Activated CD4-positive, alpha-beta T cell treated with anti-CD3 and anti-CD28 coated beads for 36 hours (primary cell): ENCODE results near the gene COX14. TPM values are rescaled to one million over a fixed set of nuclear protein-coding genes. Genes with fewer than 3 reads are reported as not detected.
"Not testable (repeated sequence)": the region's sequence is repeated elsewhere in the genome, so short reads cannot be mapped to it uniquely, and the experiment has no call there.

Experiments
- ATAC-seq: fragments of 200-7000 bp; cut with Tn5 transposase; one replicate; pipeline ENCODE4 v1.10.0; 2021; ENCODE audit warnings: mild to moderate bottlenecking, moderate library complexity
- CTCF ChIA-PET: fragments of 350-600 bp; sonication (Branson Sonifier 250); formaldehyde crosslinking; loops from one replicate; lab custom pipeline; 2021; ENCODE audit warnings: antibody characterized with exemption; lab: Charles Lee
- POLR2A ChIA-PET: fragments of 350-600 bp; sonication (Branson Sonifier 250); formaldehyde crosslinking; loops from one replicate; lab custom pipeline; 2021; ENCODE audit warnings: antibody characterized with exemption, inconsistent platforms; lab: Charles Lee
- DNase-seq: peaks from one replicate; pipeline ENCODE4 v3.0.0-alpha.2; 2020
- H3K27ac Mint-ChIP-seq: one replicate; pipeline ENCODE4 v1.8.0; 2021; ENCODE audit warnings: mixed read lengths
- H3K27me3 Mint-ChIP-seq: one replicate; pipeline ENCODE4 v1.8.0; 2021; ENCODE audit warnings: mixed read lengths
- H3K36me3 Mint-ChIP-seq: one replicate; pipeline ENCODE4 v1.8.0; 2021; ENCODE audit warnings: low read depth, mixed read lengths
- H3K4me1 Mint-ChIP-seq: one replicate; pipeline ENCODE4 v1.8.0; 2021; ENCODE audit warnings: mixed read lengths
- H3K4me3 Mint-ChIP-seq: one replicate; pipeline ENCODE4 v1.8.0; 2021; ENCODE audit warnings: mild to moderate bottlenecking, moderate library complexity, mixed read lengths
- H3K9me3 Mint-ChIP-seq: one replicate; pipeline ENCODE4 v1.8.0; 2021; ENCODE audit warnings: low read depth, mixed read lengths
- intact Hi-C, 2 experiments: fragments of 100-400 bp; cut with DNase I in 1 of 2; cut with micrococcal nuclease in 1 of 2; formaldehyde crosslinking; loops; one replicate each; pipeline versions ENCODE4 v1.14.2 to v1.15.1; 2022 to 2024; cut with DNase I, micrococcal nuclease
- total RNA-seq, 2 experiments: library from RNA; stranded (reverse); gene quantifications; one replicate each; pipeline ENCODE4 v1.2.3, GENCODE V29; 2021

The COX14 gene
- total RNA-seq, 2 experiments from 2014 or later, result 26.8 to 44.2 TPM

- DNase-seq (no peak), ATAC-seq (no peak)
- H3K36me3 Mint-ChIP-seq, result no peaks in the 10 kb centered on the region
- H3K4me1 Mint-ChIP-seq, result peaks cover 8% of the 10 kb centered on the region
- intact Hi-C loops, result no loop called here
- CTCF ChIA-PET, result interaction anchor here (0.7 to 4.7 kb wide), 8 partner anchors 10 to 107 kb away, joined by 3 to 38 read pairs (median 5); partner anchors contain the start of gene SMARCD1
- no peak overlapping the region for H3K4me3 Mint-ChIP-seq
- H3K27ac Mint-ChIP-seq, result no peak overlapping the region
- no peaks in the 10 kb centered on the region for H3K9me3 Mint-ChIP-seq
- POLR2A ChIA-PET, result no interaction called here
- no peaks in the 10 kb centered on the region for H3K27me3 Mint-ChIP-seq
Observed at GRCh38 chr12:50073712-50074111, 38.3 kb upstream of the COX14 start.

GRCh38 chr12:50074936-50075807, 36.9 kb upstream of the COX14 start:
- CTCF ChIA-PET, result interaction anchor here (0.5 to 3.5 kb wide), 20 partner anchors 8 to 108 kb away, joined by 3 to 15 read pairs (median 4); partner anchors contain the start of genes RACGAP1 and SMARCD1
- Mint-ChIP-seq H3K27ac (no peak overlapping the region), H3K4me1 (peaks cover 8% of the 10 kb centered on the region), H3K9me3 (no peaks in the 10 kb centered on the region), H3K36me3 (no peaks in the 10 kb centered on the region), H3K4me3 (no peak overlapping the region), H3K27me3 (no peaks in the 10 kb centered on the region)
- intact Hi-C loops, result loop anchor here (1.0 kb wide), 2 partner anchors 100 to 239 kb away; no protein-coding TSS in a partner anchor
- ATAC-seq (peak; percentile 98), DNase-seq (peak; percentile 90)
- POLR2A ChIA-PET, result no interaction called here

GRCh38 chr12:50075808-50076170, 36.2 kb upstream of the COX14 start:
- Mint-ChIP-seq H3K36me3 (no peaks in the 10 kb centered on the region), H3K27ac (no peak overlapping the region), H3K9me3 (no peaks in the 10 kb centered on the region), H3K4me1 (peaks cover 3% of the 10 kb centered on the region), H3K4me3 (no peak overlapping the region), H3K27me3 (no peaks in the 10 kb centered on the region)
- CTCF ChIA-PET, result interaction anchor here (0.5 to 3.5 kb wide), 12 partner anchors 9 to 639 kb away, joined by 3 to 15 read pairs (median 4); partner anchors contain the start of gene SMARCD1
- intact Hi-C loops, result loop anchor here (1.0 kb wide), 2 partner anchors 100 to 239 kb away; no protein-coding TSS in a partner anchor
- POLR2A ChIA-PET, result interaction anchor here (0.7 kb wide), 1 partner anchor 36 kb away, joined by 3 read pairs; the partner anchor contains the start of gene COX14
- no peak for DNase-seq
- ATAC-seq, result no peak

- H3K27me3 Mint-ChIP-seq, result no peaks in the 10 kb centered on the region
- no peaks in the 10 kb centered on the region for H3K36me3 Mint-ChIP-seq
- peaks cover 2% of the 10 kb centered on the region for H3K4me1 Mint-ChIP-seq
- H3K4me3 Mint-ChIP-seq, result no peak overlapping the region
- ATAC-seq (no peak), DNase-seq (no peak)
- no peak overlapping the region for H3K27ac Mint-ChIP-seq
- CTCF ChIA-PET, result interaction anchor here (0.7 to 3.5 kb wide), 9 partner anchors 8 to 256 kb away, joined by 3 to 15 read pairs (median 4); partner anchors contain the start of gene SMARCD1
- intact Hi-C loops, result no loop called here
- POLR2A ChIA-PET, result interaction anchor here (0.6 kb wide), 1 partner anchor 133 kb away, joined by 11 read pairs; no protein-coding TSS in a partner anchor
- no peaks in the 10 kb centered on the region for H3K9me3 Mint-ChIP-seq
Observed at GRCh38 chr12:50077099-50077498, 34.9 kb upstream of the COX14 start.

- POLR2A ChIA-PET, result interaction anchor here (0.6 kb wide), 1 partner anchor 54 kb away, joined by 3 read pairs; no protein-coding TSS in a partner anchor
- Mint-ChIP-seq H3K4me3 (no peak overlapping the region), H3K9me3 (no peaks in the 10 kb centered on the region), H3K4me1 (peaks cover 2% of the 10 kb centered on the region), H3K27me3 (no peaks in the 10 kb centered on the region), H3K36me3 (no peaks in the 10 kb centered on the region), H3K27ac (no peak overlapping the region)
- no peak for ATAC-seq
- intact Hi-C loops, result no loop called here
- DNase-seq, result no peak
- CTCF ChIA-PET, result interaction anchor here (0.6 to 3.5 kb wide), 8 partner anchors 9 to 113 kb away, joined by 3 to 9 read pairs (median 5); partner anchors contain the start of gene CERS5
Observed at GRCh38 chr12:50078281-50078680, 33.8 kb upstream of the COX14 start.

GRCh38 chr12:50079771-50080170, 32.3 kb upstream of the COX14 start:
- Mint-ChIP-seq H3K4me3 (no peak overlapping the region), H3K9me3 (no peaks in the 10 kb centered on the region), H3K36me3 (peaks cover 3% of the 10 kb centered on the region), H3K27me3 (no peaks in the 10 kb centered on the region), H3K4me1 (peaks cover 10% of the 10 kb centered on the region), H3K27ac (no peak overlapping the region)
- intact Hi-C loops, result loop anchor here in 1 of 2 experiments (10.0 kb wide), 1 partner anchor 235 kb away; no protein-coding TSS in a partner anchor
- ATAC-seq (no peak), DNase-seq (no peak)
- POLR2A ChIA-PET, result no interaction called here
- CTCF ChIA-PET, result interaction anchor here (0.8 to 1.8 kb wide), 4 partner anchors 9 to 88 kb away, joined by 3 to 8 read pairs (median 6); partner anchors contain the start of gene CERS5

- no peaks in the 10 kb centered on the region for H3K9me3 Mint-ChIP-seq
- ChIA-PET POLR2A (no interaction called here), CTCF (interaction anchor here (4.4 kb wide), 1 partner anchor 10 kb away, joined by 38 read pairs; no protein-coding TSS in a partner anchor)
- DNase-seq, result no peak
- peaks cover 16% of the 10 kb centered on the region for H3K4me1 Mint-ChIP-seq
- no peak for ATAC-seq
- intact Hi-C loops, result loop anchor here in 1 of 2 experiments (10.0 kb wide), 1 partner anchor 234 kb away; no protein-coding TSS in a partner anchor
- no peaks in the 10 kb centered on the region for H3K27me3 Mint-ChIP-seq
- H3K36me3 Mint-ChIP-seq, result peaks cover 3% of the 10 kb centered on the region
- no peak overlapping the region for H3K4me3 Mint-ChIP-seq
- no peak overlapping the region for H3K27ac Mint-ChIP-seq
Observed at GRCh38 chr12:50081096-50081808, 30.8 kb upstream of the COX14 start.

GRCh38 chr12:50082644-50083043, 29.4 kb upstream of the COX14 start:
- intact Hi-C loops, result loop anchor here in 1 of 2 experiments (10.0 kb wide), 1 partner anchor 232 kb away; no protein-coding TSS in a partner anchor
- H3K4me3 Mint-ChIP-seq, result no peak overlapping the region
- no peak for ATAC-seq
- peaks cover 25% of the 10 kb centered on the region for H3K4me1 Mint-ChIP-seq
- ChIA-PET CTCF (interaction anchor here (0.8 to 4.4 kb wide), 9 partner anchors 8 to 116 kb away, joined by 3 to 38 read pairs (median 5); partner anchors contain the start of gene COX14), POLR2A (interaction anchor here (1.0 kb wide), 1 partner anchor 30 kb away, joined by 3 read pairs; no protein-coding TSS in a partner anchor)
- H3K36me3 Mint-ChIP-seq, result peaks cover 3% of the 10 kb centered on the region
- no peaks in the 10 kb centered on the region for H3K9me3 Mint-ChIP-seq
- no peak overlapping the region for H3K27ac Mint-ChIP-seq
- peak; percentile 47 for DNase-seq
- no peaks in the 10 kb centered on the region for H3K27me3 Mint-ChIP-seq

GRCh38 chr12:50083301-50083700, 28.7 kb upstream of the COX14 start:
- CTCF ChIA-PET, result interaction anchor here (0.7 to 4.4 kb wide), 9 partner anchors 9 to 116 kb away, joined by 3 to 38 read pairs (median 5); partner anchors contain the start of gene COX14
- POLR2A ChIA-PET, result interaction anchor here (0.5 to 1.0 kb wide), 2 partner anchors 30 to 31 kb away, joined by 3 read pairs; no protein-coding TSS in a partner anchor
- Mint-ChIP-seq H3K4me1 (peaks cover 32% of the 10 kb centered on the region), H3K9me3 (no peaks in the 10 kb centered on the region), H3K27ac (peak overlapping the region; percentile 89), H3K27me3 (no peaks in the 10 kb centered on the region), H3K4me3 (peak overlapping the region; percentile 70), H3K36me3 (peaks cover 5% of the 10 kb centered on the region)
- no peak for DNase-seq
- intact Hi-C loops, result loop anchor here in 1 of 2 experiments (10.0 kb wide), 1 partner anchor 232 kb away; no protein-coding TSS in a partner anchor
- no peak for ATAC-seq

GRCh38 chr12:50084409-50084774, 27.6 kb upstream of the COX14 start:
- Mint-ChIP-seq H3K36me3 (peaks cover 14% of the 10 kb centered on the region), H3K4me3 (peak overlapping the region; percentile 85), H3K27ac (peak overlapping the region; percentile 96), H3K4me1 (peaks cover 36% of the 10 kb centered on the region)
- not testable (repeated sequence) for DNase-seq, H3K27me3 Mint-ChIP-seq, H3K9me3 Mint-ChIP-seq, ATAC-seq
- POLR2A ChIA-PET, result interaction anchor here (0.6 to 2.4 kb wide), 9 partner anchors 25 to 343 kb away, joined by 3 to 31 read pairs (median 6); partner anchors contain the start of genes CERS5, COX14 and RACGAP1
- intact Hi-C loops, result loop anchor here in 1 of 2 experiments (2.0 to 10.0 kb wide), 3 partner anchors 82 to 316 kb away; partner anchors contain the start of genes CERS5 and LARP4
- CTCF ChIA-PET, result interaction anchor here (0.5 to 8.5 kb wide), 22 partner anchors 8 to 322 kb away, joined by 3 to 146 read pairs (median 4); partner anchors contain the start of genes CERS5, COX14, GPD1 and RACGAP1
